ENCODE data around the gene KIAA1217.
"Not testable (repeated sequence)": the region's sequence is repeated elsewhere in the genome, so short reads cannot be mapped to it uniquely, and the experiment has no call there.

KIAA1217 gene

DNA sequence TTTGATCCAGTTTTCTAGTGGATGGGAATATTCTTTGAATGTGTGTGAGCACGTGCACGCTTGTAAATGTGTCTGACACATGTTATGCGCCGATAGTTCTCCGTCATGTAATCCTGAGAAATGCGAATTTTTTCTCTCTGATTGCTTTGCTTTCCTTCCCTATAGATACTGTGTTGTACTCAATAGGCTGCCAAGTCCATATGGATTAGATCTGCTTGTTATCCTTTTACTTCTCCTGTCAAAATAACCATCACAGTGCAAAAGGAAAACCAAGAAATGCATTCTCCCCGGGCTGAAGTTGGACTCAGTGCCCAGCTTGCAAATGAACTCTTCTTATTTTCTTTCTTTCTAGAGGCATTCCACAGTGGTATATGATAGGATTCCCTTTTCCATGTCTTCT lies 131.9 kb downstream of the KIAA1217 start:
- no peak for DNase-seq (ENCODE audit: low spot score)

DNA sequence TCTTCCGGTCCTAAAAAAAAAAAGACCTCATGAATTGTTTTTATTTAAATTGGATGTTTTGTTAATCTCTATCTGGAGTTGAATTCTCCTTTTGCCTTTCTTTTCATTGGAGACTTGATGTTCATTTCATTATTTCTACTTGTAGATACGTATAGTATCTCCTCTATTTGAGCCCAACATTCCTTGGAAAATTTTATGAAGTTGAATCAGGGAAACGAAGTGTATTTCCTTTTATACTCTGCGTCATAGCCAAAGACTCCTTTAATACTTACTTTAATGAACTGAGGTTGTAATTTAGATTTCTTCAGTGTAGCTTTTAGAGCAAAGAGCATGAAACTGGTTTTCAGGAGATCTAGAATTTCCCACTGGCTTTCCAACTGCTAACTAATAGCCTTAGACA lies 132.4 kb downstream of the KIAA1217 start:
- DNase-seq (ENCODE audit: low spot score): no peak

DNA sequence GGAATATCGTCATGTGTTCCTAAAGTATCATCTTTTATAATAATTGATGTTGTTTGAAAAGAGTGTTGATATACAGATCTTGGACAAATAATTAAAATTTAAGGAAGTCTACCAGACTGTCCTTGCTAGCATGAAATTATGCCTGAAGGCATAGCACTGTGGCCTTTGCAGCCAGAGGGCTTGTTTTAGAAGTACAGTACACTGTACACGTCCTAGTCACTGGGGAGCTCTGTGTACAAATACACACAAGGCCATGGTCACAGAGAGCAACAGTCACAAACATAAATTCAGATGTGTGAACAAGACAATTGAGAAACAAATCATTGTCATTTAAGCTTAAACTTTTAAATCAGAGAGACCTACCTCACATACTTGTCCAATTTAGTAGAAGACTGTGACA lies 133.0 kb downstream of the KIAA1217 start:
- DNase-seq (ENCODE audit: low spot score): no peak

DNA sequence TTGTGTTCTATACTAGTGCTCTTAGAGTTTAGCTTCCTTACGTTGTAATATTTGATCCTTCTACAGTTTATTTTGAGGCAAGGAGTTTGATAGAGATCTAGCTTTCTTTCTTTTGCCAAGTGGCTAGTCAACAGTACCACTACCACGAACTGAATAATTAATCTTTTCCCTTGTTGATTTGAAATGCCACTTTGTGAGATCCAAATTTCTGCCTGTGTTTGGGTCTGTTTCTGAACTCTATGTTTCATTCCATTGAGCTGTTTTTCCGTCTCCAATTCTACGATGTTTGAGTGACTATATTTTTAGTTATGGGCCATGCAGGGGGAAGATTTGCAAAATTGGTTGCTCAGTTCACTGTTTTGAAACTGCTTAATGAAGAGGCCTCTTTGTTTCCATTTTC lies 134.7 kb downstream of the KIAA1217 start:
- DNase-seq (ENCODE audit: low spot score): no peak

DNA sequence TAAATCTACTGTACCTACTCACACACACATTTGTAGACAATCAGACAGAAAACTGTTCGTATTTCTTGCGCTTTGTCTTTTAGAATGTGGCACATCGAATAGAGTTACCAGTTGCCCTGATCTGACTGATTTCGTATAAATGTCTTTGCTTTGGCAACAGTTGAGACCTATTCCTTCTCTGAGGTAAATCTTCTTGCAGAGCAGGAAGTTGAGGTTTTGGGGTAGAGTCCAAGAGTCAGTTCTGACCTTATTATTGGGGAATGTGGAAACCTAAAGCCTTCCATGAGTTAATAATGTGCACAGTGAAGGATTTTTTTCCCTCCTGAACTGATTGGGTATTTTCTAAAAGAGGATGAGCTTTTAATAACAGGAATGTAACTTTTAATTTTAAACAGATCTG lies 135.3 kb downstream of the KIAA1217 start:
- DNase-seq (ENCODE audit: low spot score): no peak

DNA sequence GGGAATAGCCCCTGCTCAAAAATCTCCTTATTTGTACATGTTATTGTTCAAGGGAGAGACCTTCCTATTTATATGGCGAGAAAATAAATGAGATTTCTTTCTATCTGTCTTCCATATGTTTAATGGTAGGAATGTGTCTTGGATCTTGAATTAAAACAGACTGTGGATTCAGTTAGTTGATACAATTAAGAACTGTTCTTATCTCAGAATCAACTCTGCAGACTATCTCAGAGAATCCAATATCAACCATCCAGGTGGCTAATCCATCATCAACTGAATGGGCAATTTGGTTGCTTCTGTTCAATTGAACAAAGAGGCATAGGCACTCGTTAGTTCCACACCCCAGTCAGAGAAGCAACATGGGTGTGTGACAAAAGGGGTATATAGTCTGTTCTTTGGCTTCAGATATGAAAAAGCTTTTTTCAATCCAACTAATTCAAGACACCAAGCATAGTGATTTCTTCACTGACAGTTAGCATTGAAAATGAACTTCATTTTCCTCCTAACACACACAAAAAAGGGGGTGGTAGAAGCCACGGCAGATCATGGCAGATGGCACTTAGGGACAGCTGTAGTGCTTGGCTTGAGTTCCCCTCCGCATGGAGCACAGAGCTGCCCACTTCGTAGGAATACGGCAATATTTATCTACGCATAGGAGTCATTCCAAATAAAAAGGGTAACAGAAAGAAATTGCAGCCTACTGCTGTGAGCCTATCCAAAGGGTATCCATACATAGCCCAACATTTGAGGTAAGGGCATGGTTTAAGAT lies 135.9 kb downstream of the KIAA1217 start:
- no peak for DNase-seq (ENCODE audit: low spot score)

DNA sequence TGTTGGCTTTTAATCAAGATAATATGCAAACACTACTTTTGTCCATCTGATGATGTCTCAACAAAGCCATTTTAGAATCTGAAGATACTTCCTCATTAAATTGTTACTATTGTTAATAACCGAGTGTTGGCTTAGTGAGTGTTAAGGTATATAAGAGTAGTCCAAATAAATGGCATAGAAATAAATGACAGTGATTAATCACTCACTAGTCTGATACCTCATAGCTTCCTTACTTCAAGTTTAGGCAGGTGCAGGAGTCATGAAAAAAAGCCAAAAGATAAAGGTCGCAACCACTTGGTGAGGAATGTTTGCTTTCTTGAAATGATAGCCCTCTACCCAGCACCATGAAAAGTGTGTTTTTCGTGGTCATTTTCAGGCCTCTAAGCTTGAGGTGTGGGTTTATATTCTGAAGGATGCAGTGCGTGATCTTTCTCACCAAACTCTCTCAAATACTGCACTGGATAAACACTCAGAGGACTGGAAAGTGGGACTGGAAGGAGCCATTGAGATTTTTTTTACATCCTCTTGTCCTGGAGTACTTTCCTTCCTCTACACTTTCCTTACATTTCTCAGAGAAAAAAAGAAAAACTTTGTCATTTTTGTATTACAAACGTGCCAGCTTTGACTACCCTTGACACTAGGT lies 138.1 kb downstream of the KIAA1217 start:
- DNase-seq (ENCODE audit: low spot score): no peak

DNA sequence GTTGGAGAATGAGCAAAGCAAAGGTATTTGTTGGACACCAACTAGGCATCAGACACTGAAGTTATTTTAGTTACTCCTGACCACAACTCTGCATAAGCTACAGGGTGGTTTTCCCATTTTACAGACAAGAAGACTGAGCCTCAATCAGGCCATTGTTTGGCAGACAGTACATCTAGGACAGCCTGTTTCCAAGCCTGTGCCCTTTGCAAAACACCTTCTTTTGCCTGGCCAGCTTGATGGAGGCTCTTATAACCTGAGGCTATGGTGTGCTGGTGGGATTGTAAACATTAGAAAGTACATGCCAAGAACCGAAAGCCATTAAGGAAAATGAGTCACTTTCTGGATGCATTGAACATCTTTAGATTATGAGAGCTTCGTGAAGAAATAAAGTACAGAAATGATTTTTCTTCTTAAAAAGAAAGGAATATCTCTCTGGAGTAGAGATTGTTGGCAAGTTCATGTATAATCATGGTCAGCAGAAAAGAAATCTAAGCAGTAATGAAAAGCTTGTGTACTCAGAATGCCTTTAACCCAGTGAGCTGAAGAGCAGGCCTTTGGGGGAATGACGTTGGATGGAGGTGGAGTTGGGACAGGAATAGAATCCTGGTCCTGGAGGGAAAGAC lies 140.6 kb downstream of the KIAA1217 start:
- no peak for DNase-seq (ENCODE audit: low spot score)

DNA sequence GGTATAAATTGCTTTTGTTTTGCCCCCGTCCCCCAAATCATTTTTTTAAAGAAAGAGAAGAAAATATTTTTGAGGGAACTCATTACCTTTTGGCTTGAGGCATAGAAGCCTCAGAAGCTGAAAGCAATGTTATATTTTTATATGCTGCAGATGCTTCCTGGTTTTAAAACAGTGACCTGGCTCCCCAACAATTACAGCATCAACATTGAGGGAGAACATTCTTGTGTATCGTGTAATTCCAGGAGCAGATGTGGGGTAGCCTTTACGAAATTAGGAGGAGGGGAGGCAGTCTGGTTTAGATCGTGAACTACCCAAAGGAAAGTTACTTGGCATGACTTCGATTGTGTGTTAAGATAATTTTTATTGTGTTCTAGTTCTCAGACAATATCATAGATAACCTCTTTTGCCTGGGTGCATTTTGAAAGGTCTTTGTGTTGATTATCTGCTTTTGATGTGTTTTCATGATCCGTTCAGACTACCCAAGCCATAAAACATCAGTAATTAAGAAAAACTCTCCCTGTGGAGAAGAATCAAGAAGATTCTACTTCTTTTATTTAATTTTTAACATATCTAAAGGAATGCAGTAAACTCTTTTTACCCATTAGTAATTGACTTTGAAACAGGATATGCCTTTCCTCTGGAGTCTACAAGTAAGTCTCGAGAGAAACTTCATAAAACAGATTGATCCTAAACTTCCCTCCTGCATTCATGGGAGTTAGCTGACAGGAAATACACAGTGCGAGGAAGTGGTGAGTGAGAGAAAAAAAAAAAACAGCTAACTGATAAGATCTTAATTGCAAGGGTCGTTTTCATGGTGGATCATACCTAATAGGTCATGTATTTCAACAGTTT lies 141.4 kb downstream of the KIAA1217 start:
- DNase-seq (ENCODE audit: low spot score): no peak

DNA sequence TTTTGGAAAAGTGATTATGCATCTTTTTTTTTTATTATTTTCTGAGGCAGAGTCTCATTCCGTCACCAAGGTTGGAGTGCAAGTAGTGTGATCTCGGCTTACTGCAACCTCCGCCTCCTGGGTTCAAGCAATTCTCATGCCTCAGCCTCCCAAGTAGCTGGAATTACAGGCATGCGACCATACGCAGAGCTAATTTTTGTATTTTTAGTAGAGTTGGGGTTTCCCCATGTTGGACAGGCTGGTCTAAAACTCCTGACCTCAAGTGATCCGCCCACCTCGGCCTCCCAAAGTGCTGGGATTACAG lies 141.9 kb downstream of the KIAA1217 start:
- DNase-seq (ENCODE audit: low spot score): not testable (repeated sequence)

DNA sequence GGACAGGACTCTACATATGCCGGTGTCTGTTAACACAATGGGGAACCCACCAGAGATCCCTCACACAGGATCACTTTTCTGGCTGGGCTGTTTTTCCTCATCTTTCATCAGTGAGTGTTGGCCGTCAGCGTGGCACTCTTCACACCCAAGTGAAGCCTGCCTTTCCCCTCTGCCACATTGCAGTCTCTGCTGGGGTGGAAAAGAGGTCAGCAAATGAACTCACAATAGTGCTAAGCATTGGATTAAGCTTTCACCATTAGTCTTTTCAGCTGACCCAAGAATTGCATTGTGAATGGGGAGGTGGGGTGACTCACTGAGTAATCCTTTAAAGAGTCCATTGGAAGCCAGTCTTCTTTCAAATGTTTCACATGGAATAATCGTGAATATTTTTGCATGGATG lies 143.0 kb downstream of the KIAA1217 start:
- DNase-seq (ENCODE audit: low spot score): no peak

DNA sequence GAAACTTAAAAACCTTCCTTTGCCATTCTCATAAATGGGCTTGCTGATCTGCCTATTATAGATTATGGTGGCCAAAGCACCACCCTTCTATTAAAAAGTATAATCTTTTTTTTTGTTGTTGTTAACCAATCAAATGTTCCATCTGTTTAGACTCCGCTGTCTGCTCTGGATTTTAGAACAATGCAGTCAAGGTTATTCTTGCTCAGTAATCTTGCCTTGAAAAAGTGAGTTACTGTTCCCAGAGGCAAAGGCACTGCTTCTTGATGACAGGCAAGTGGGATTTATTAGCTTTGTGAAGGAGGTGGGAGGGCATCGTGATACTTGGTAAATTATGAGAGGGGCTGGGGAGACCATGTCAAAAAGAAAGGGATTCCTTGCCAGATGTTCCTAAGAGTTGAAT lies 143.5 kb downstream of the KIAA1217 start:
- no peak for DNase-seq (ENCODE audit: low spot score)

DNA sequence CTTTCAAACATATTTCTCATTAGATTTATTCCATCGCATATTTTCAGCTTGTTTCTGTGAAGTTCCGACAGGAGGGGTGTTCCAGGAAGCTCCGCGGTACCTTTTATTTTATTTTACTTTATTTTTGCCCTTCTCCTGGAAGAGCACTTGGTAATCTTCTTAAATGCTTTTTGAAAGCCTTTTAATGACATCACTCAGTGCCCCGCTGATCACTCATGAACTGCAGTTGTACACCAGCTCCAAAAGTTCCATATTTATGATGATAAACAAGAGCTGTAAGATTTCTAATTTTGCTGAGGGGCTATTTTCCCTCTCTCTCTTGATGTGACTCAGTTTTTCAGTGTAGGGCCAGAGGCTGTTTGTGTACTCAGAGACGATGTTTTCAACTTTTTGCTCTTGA lies 144.4 kb downstream of the KIAA1217 start:
- no peak for DNase-seq (ENCODE audit: low spot score)

DNA sequence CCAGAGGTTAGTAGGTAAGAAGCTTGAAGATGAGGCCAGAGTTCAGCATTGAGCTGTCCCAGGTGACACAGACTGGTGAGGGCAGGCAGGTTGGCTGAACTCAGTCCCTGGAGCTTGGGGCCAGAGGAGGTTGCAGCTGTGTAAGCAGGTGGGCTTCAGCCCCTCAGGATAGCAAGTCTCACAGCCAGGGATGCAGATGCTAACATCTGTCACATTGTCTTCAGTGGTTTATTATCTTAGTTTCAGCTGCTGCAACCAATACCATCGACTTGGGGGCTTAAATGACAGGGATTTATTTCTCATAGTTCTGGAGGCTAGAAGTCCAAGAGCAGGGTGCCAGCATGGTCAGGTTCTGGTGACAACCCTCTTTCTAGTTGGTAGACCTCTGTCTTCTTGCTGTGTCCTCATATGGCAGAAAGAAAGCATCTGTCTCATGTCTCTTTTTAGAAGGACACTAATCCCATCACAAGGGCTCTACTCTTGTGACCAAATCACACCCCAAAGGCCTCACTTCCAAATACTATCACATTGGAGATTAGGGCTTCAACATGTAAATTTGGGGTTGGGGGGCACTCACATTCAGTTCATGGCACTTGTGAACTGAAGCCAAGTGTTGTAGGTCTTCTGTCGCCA lies 146.2 kb downstream of the KIAA1217 start:
- DNase-seq (ENCODE audit: low spot score): no peak

DNA sequence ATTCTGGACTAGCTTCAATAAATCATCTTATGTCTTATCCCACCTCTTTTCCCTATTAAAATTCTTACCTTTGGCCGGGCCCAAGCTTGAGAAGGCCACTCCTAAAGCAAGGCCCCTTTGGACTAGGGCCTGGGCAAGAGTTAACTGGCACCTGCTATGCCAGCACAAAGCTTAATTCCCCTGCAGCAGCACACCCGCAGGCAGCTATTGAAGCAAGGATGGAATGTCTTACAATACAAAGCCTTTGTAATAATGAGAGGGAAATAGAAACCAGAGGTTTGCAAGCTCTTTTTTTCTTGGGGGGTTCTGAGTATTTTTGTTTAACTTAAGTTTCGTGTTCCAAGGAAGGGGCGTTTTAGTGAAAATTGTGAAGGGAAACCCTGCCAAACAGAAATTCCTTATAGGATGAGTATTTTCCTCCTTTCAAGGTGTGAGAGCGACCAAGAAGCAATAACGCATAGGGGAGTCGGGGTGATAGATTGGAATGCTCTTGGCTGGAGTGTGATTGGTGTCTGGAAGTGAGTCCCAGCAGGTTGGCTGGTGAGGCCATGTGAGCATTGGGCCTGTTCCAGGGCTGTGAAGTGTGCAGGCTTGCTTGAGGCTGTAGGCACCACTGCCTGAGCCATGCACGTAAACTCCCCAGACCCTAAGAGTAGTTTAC lies 148.5 kb downstream of the KIAA1217 start:
- no peak for DNase-seq (ENCODE audit: low spot score)

DNA sequence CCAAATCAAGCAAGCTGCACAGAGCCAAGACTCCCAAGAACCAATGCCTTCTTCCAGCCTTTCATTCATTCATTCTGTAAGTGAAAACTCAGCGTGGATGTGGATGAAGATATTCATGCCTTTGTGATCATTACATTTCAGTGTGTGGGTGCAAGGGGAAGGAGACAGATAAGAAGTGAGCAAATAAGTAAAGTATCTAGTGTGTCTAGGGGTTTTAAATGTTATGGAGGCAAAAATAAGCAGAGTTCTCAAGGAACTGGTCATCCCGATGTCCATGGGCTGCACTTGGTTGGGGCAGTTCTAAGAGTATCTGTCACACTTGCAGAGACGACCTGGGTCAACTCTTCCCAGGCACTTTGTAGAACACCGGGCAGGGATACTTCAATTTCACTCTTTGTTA lies 149.1 kb downstream of the KIAA1217 start:
- DNase-seq (ENCODE audit: low spot score): no peak

DNA sequence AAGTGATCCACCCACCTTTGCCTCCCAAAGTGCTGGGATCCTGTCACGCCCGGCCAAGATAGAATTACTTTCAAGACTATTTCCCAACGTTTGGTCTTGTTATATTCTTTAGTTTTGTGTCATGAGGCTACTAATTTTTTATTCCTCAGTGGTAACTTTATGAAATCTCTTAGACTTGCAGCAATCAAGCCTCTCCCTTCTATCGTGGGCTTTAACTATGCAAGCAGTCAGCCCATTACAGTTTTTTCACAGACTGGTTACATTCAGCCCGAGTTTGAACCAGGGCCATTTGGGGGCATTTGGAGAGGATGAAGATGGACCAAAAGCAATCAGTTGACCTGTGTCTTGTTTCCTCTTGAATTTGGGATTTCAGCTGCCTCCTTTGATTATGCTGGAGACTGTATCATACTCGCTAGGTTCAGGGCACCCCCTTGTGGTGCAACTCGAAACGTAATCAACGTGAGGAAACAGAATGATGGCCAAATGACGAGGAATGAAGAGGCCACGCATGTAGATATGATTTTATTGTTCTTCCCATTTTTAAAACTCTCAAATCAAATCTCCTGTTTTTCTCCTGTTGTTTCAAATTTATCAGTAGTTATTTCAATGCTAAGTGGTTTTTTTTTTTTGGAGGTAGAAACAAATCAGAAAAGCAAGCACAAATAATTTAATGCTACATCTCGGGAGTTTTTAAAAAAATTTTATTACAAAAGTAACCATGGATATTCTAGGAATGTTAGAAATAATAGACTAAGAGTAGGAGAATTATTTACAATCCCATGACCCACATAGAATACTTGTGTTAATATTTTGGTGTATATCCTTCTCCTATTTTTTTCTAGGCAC lies 151.6 kb downstream of the KIAA1217 start:
- DNase-seq (ENCODE audit: low spot score): no peak

DNA sequence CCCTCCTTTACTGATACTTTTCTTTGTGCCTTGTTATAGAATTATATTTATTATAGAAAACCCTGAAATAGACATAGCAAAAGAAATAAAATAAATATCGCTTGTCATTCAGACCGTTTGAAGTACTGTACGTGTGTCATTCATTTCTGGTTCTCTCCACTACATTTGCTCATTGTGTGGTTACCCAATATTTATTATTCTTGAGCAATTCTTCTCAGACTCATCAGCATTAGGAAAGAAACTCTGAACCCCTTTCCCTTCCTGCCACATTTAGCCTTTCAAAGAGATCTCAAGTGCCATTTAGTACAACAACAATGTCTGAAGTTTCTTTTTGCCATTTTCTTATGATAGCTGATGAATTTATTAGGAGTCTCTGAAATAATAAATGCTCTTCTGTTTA lies 154.1 kb downstream of the KIAA1217 start:
- DNase-seq (ENCODE audit: low spot score): no peak

DNA sequence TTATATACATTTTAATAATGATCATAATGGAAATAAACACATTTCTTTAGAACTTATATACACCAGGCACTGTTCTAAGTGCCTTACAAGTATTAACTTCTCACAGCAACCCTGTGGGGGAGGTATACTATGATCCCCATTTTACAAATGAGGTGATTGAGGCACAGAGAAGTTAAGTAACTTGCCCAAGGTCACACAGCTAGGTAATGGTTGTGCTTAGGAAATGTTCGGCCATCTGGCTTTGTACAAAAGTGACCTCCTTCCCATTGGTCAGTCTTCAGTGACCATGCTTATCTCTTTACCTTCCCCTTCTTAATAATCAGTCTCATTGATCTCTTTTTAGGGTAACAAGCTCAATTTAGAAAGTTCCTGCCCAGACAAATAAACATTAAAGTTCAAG lies 158.8 kb downstream of the KIAA1217 start:
- no peak for DNase-seq (ENCODE audit: low spot score)

DNA sequence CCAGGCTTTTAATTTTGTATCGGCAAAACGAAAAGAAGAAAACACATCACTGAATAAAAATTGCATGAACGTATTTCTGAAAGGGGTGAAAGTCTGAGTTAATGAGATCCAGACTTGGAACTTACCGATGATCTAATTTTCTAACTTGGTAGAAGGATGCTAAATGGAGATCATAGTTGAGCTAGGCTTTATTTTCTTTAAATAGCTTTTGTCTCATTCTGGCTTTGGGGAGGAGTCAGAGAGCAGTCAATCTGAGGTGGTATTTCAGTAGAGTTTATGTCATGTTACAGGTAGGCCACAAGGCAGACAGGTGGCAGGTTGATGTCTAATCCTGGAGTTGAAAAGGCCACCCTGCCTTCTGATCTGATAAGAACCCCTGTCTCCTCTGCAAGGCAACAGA lies 161.9 kb downstream of the KIAA1217 start:
- DNase-seq (ENCODE audit: low spot score): no peak

DNA sequence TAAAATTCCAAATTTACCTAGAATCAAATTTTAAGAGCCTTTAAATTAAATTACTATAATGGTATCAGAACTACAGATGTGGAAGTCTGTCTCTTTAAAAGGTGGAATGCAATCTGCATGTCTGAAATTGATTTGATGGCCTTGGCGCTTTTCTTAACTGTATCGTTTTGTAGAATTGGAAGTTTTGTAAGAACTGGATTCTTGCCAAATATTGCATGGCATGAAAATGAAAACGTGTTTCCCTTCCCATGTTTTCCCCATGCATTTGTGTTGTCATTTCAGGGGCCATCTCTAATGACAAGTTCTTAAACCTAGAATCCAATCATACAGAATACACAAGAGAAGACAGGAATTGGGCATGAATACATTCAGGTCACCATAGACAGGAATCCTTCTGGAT lies 162.5 kb downstream of the KIAA1217 start:
- DNase-seq (ENCODE audit: low spot score): no peak

All from hematopoietic multipotent progenitor cell treated with erythropoietin and hydrocortisone succinate and interleukin-3 and kit ligand, for 17 days (in vitro differentiated cells).